Vagina (tissue), 2 donors: ENCODE measurements around the gene TGM5.

Experiments
- CTCF ChIP-seq, 3 experiments: fragments of 450-650 bp in 2 of 3; fragments of 200-600 bp in 1 of 3; sonication (generic) in 1 of 3; IDR thresholded peaks; one replicate each; pipeline ENCODE4 v1.5.1; 2017 to 2019; ENCODE audit warnings: antibody characterized with exemption in 3 of 3, mild to moderate bottlenecking in 2 of 3, moderate library complexity in 2 of 3
- POLR2A ChIP-seq, 2 donors: fragments of 450-650 bp; IDR thresholded peaks; one replicate each; pipeline ENCODE4 v1.6.1; 2017; ENCODE audit warnings: antibody characterized with exemption in 2 of 2, mild to moderate bottlenecking in 2 of 2, moderate library complexity in 2 of 2

DNA sequence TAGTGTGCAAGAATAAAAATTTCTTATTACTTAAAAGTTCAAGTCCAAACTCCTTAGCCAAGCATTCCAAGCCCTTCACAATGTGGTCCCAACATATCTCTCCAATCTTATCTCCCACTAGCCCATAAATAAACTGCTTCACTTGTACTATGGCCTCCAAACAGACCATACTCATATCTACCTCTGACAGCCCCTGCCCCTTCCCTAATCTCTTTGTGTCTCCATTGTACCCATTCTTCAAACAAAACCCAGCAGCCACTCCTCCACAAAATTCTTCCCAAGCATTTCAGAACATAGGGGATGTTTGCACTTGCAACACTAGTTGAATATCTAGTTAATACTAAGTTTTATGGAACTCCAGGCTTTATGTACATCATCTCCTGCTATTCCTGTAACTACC lies 33.2 kb upstream of the TGM5 start:
- TF ChIP-seq CTCF (IDR thresholded peaks at IDR 0.05): no peak
- TF ChIP-seq POLR2A (IDR thresholded peaks at IDR 0.05): no peak
